OCI-LY7 (cell line): ENCODE measurements around the gene AHCY. TPM values are rescaled to one million over a fixed set of nuclear protein-coding genes. Genes with fewer than 3 reads are reported as not detected.
"Not testable (repeated sequence)": the region's sequence is repeated elsewhere in the genome, so short reads cannot be mapped to it uniquely, and the experiment has no call there.

Source experiments
- BruUV-seq: library from RNA; stranded (reverse); fragments of 400-500 nt; replicated peaks from 2 replicates; lab custom pipeline; 2021; lab: Mats Ljungman, UMichigan
- CTCF ChIA-PET: fragments of 300-600 bp; sonication (Branson Sonifier 250); formaldehyde crosslinking; loops from one replicate; lab custom pipeline; 2022; ENCODE audit warnings: antibody characterized with exemption; ENCODE audit not compliant: unreplicated experiment; lab: Charles Lee
- POLR2A ChIA-PET: fragments of 300-600 bp; sonication (Branson Sonifier 250); formaldehyde crosslinking; loops from one replicate; lab custom pipeline; 2022; ENCODE audit warnings: antibody characterized with exemption; lab: Charles Lee
- DNase-seq: peaks from one replicate; pipeline ENCODE4 v3.0.0-alpha.2; 2015; ENCODE audit warnings: low spot score
- H2AFZ ChIP-seq: fragments of 200-600 bp; sonication (generic), shearing (Covaris generic); 2 replicates; pipeline ENCODE4 v1.6.1; 2014; ENCODE audit warnings: mild to moderate bottlenecking, antibody characterized with exemption, low read length, moderate library complexity
- H3K27ac ChIP-seq: fragments of 200-600 bp; sonication (generic); 2 replicates; pipeline ENCODE4 v1.5.1; 2014; ENCODE audit warnings: mixed run types, low read depth, mild to moderate bottlenecking, moderate library complexity, low read length, inconsistent platforms; ENCODE audit not compliant: poor library complexity, severe bottlenecking
- H3K36me3 ChIP-seq: fragments of 200-600 bp; sonication (generic); 2 replicates; pipeline ENCODE4 v1.6.1; 2014; ENCODE audit warnings: mild to moderate bottlenecking, antibody characterized with exemption, low read length, moderate library complexity, mixed read lengths; ENCODE audit not compliant: insufficient read depth
- H3K4me1 ChIP-seq: fragments of 200-600 bp; sonication (generic); 2 replicates; pipeline ENCODE4 v1.5.1; 2014; ENCODE audit warnings: mild to moderate bottlenecking, low read length; ENCODE audit not compliant: insufficient read depth, poor library complexity, severe bottlenecking
- H3K4me2 ChIP-seq: fragments of 200-600 bp; sonication (generic); 2 replicates; pipeline ENCODE4 v1.6.1; 2014; ENCODE audit warnings: mild to moderate bottlenecking, low read length
- H3K4me3 ChIP-seq: fragments of 200-600 bp; sonication (generic); 2 replicates; pipeline ENCODE4 v1.5.1; 2014; ENCODE audit warnings: mild to moderate bottlenecking, low read depth, low read length; ENCODE audit not compliant: poor library complexity, severe bottlenecking
- H3K79me2 ChIP-seq: fragments of 200-600 bp; sonication (generic); 2 replicates; pipeline ENCODE4 v1.6.1; 2016; ENCODE audit warnings: low read depth, mild to moderate bottlenecking, low read length, moderate library complexity, mixed read lengths; ENCODE audit not compliant: insufficient read depth
- H3K9me2 ChIP-seq: fragments of 200-600 bp; sonication (generic); 2 replicates; pipeline ENCODE4 v1.6.1; 2016; ENCODE audit warnings: mild to moderate bottlenecking, low read length, mixed read lengths; ENCODE audit not compliant: insufficient read depth
- H3K9me3 ChIP-seq: fragments of 200-600 bp; sonication (generic); 2 replicates; pipeline ENCODE4 v1.6.1; 2014; ENCODE audit warnings: mild to moderate bottlenecking, mixed run types, low read length, mixed read lengths
- H4K20me1 ChIP-seq: fragments of 200-600 bp; sonication (generic); 2 replicates; pipeline ENCODE4 v1.6.1; 2014; ENCODE audit warnings: mild to moderate bottlenecking, antibody characterized with exemption, low read length, moderate library complexity, mixed read lengths; ENCODE audit not compliant: insufficient read depth
- EZH2phosphoT487 ChIP-seq: fragments of 200-600 bp; sonication (generic); IDR thresholded peaks from 2 replicates; pipeline ENCODE4 v1.6.1; 2018; ENCODE audit warnings: low read depth, borderline replicate concordance, mild to moderate bottlenecking, mixed run types, antibody characterized with exemption, low read length, moderate library complexity, mixed read lengths
- intact Hi-C: fragments of 100-400 bp; cut with micrococcal nuclease; formaldehyde crosslinking; loops from one replicate; pipeline ENCODE4 v1.10.0; 2022; ENCODE audit not compliant: unreplicated experiment
- total RNA-seq, 2 experiments: library from RNA; depleted of rRNA in 1 of 2; stranded (reverse); fragments of >200 nt in 1 of 2; shearing (Covaris generic) in 1 of 2; gene quantifications; 2 replicates each; pipeline ENCODE4 v1.2.3, GENCODE V29; 2014 to 2022
- TF ChIP-seq, protein P1 (sequence below): fragments of 200-600 bp; sonication (generic); conservative IDR thresholded peaks from 2 replicates; pipeline ENCODE4 v1.5.1; 2014; ENCODE audit warnings: mild to moderate bottlenecking, antibody characterized with exemption, low read length, moderate library complexity, mixed read lengths

AHCY gene
- total RNA-seq, 2 experiments from 2014 or later = 133 to 218 TPM

GRCh38 chr20:34347571-34347970, 44.4 kb upstream of the AHCY start:
- Histone ChIP-seq H3K79me2 (no peaks in the 10 kb centered on the region), H3K9me3 (no peaks in the 10 kb centered on the region), H3K4me2 (no peak overlapping the region), H3K36me3 (no peaks in the 10 kb centered on the region), H3K27ac (no peak overlapping the region), H4K20me1 (no peaks in the 10 kb centered on the region), H3K9me2 (no peaks in the 10 kb centered on the region), H3K4me3 (no peak overlapping the region), H3K4me1 (no peaks in the 10 kb centered on the region), H2AFZ (no peak overlapping the region)
- DNase-seq = no peak
- ChIA-PET POLR2A (interaction anchor here (0.7 kb wide), 1 partner anchor 162 kb away, joined by 4 read pairs; no protein-coding TSS in a partner anchor), CTCF (no interaction called here)
- intact Hi-C loops = no loop called here
- no TSS peak for BruUV-seq
- TF ChIP-seq EZH2phosphoT487 = no peak
- TF ChIP-seq, protein P1, sequence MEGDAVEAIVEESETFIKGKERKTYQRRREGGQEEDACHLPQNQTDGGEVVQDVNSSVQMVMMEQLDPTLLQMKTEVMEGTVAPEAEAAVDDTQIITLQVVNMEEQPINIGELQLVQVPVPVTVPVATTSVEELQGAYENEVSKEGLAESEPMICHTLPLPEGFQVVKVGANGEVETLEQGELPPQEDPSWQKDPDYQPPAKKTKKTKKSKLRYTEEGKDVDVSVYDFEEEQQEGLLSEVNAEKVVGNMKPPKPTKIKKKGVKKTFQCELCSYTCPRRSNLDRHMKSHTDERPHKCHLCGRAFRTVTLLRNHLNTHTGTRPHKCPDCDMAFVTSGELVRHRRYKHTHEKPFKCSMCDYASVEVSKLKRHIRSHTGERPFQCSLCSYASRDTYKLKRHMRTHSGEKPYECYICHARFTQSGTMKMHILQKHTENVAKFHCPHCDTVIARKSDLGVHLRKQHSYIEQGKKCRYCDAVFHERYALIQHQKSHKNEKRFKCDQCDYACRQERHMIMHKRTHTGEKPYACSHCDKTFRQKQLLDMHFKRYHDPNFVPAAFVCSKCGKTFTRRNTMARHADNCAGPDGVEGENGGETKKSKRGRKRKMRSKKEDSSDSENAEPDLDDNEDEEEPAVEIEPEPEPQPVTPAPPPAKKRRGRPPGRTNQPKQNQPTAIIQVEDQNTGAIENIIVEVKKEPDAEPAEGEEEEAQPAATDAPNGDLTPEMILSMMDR = no peak

DNA sequence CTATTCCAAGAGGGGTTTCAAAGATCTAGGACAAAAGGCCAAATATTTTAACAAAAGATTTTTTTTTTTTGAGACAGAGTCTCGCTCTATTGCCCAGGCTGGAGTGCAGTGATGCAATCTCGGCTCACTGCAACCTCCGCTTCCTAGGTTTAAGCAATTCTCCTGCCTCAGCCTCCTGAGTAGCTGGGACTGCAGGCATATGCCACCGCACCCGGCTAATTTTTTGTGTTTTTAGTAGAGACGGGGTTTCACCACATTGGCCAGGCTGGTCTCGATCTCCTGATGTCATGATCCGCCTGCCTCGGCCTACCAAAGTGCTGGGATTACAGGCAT, 43.3 kb upstream of the AHCY start:
- H4K20me1 ChIP-seq, H3K36me3 ChIP-seq, BruUV-seq, intact Hi-C loops, H3K9me3 ChIP-seq, POLR2A ChIA-PET, H3K4me3 ChIP-seq, DNase-seq, CTCF ChIA-PET, H3K4me1 ChIP-seq, H3K27ac ChIP-seq, H2AFZ ChIP-seq, H3K79me2 ChIP-seq, H3K4me2 ChIP-seq, H3K9me2 ChIP-seq: not testable (repeated sequence)

DNA sequence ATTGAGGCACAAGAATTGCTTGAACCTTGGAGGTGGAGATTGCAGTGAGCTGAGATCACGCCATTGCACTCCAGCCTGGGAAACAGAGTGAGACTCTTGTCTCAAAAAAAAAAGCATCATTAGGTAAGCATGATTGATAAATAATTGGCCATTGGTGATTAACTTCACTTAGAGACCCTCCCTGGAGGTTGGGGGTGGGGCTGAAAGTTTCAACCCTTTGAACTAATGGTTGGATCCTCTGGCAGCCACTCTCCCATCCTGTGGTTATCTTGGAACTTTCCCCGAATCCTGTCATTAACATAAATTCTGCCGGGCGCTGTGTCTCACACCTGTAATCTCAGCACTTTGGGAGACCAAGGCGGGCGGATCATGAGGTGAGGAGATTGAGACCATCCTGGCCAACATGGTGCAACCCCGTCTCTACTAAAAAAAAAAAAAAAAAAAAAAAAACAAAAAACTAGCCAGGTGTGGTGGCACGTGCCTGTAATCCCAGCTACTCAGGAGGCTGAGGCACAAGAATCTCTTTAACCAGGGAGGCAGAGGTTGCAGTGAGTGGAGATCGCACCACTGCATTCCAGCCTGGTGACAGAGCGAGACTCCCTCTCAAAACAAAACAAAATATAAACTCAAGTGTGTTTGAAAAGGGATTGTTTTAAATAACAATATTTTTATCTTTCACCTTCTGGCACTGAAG, 42.8 kb upstream of the AHCY start:
- intact Hi-C loops, H3K4me2 ChIP-seq, H3K9me3 ChIP-seq, H3K79me2 ChIP-seq, H2AFZ ChIP-seq, BruUV-seq, DNase-seq, H3K36me3 ChIP-seq, CTCF ChIA-PET, H4K20me1 ChIP-seq, H3K4me3 ChIP-seq, H3K9me2 ChIP-seq, H3K27ac ChIP-seq, H3K4me1 ChIP-seq: not testable (repeated sequence)
- POLR2A ChIA-PET = interaction anchor here (0.6 kb wide), 1 partner anchor 172 kb away, joined by 3 read pairs; no protein-coding TSS in a partner anchor

GRCh38 chr20:34345402-34345736, 42.2 kb upstream of the AHCY start:
- H3K36me3 ChIP-seq = no peaks in the 10 kb centered on the region
- no peaks in the 10 kb centered on the region for H3K9me2 ChIP-seq
- H3K4me1 ChIP-seq = peaks cover 3% of the 10 kb centered on the region
- intact Hi-C loops = no loop called here
- BruUV-seq = no TSS peak
- no peaks in the 10 kb centered on the region for H3K9me3 ChIP-seq
- no peak overlapping the region for H3K27ac ChIP-seq
- POLR2A ChIA-PET = interaction anchor here (0.6 kb wide), 1 partner anchor 172 kb away, joined by 3 read pairs; no protein-coding TSS in a partner anchor
- TF ChIP-seq EZH2phosphoT487 = no peak
- TF ChIP-seq, protein P1 = no peak
- no peak overlapping the region for H3K4me2 ChIP-seq
- H4K20me1 ChIP-seq = no peaks in the 10 kb centered on the region
- no peaks in the 10 kb centered on the region for H3K79me2 ChIP-seq
- CTCF ChIA-PET = no interaction called here
- H3K4me3 ChIP-seq = no peak overlapping the region
- H2AFZ ChIP-seq = no peak overlapping the region
- no peak for DNase-seq
